IMR-90 (cell line): ENCODE results near the gene ACSS3. TPM values are rescaled to one million over a fixed set of nuclear protein-coding genes. Genes with fewer than 3 reads are reported as not detected.

ENCODE experiments used
- ATAC-seq: fragments of 200-7000 bp; cut with Tn5 transposase; 2 replicates; pipeline ENCODE4 v1.9.1; 2020; ENCODE audit warnings: low read depth, mild to moderate bottlenecking, moderate library complexity
- BruUV-seq: library from RNA; stranded (reverse); fragments of 400-500 nt; replicated peaks from 2 replicates; lab custom pipeline; 2021; lab: Mats Ljungman, UMichigan
- CTCF ChIA-PET: fragments of 300-600 bp; formaldehyde crosslinking; extraction: SDS; loops from one replicate; lab custom pipeline; 2021; ENCODE audit warnings: antibody characterized with exemption; lab: Yijun Ruan, JAX
- POLR2A ChIA-PET: fragments of 300-600 bp; sonication (Branson Sonifier 250); formaldehyde crosslinking; loops from one replicate; lab custom pipeline; 2022; ENCODE audit warnings: antibody characterized with exemption; ENCODE audit not compliant: unreplicated experiment; lab: Charles Lee
- DNase-seq: peaks from one replicate; pipeline ENCODE4 v3.0.0; 2013
- H2AFZ ChIP-seq: replicated peaks from 2 replicates; pipeline ENCODE3; 2013; ENCODE audit warnings: low read length, mild to moderate bottlenecking; ENCODE audit not compliant: poor library complexity
- H2AK5ac ChIP-seq: 2 replicates; pipeline ENCODE4 v1.6.1; 2013; ENCODE audit warnings: low read depth, low read length, inconsistent platforms
- H2AK9ac ChIP-seq: replicated peaks from 2 replicates; pipeline ENCODE3; 2013; ENCODE audit warnings: mild to moderate bottlenecking, low read depth, low read length, moderate library complexity; ENCODE audit not compliant: poor library complexity
- H2BK120ac ChIP-seq: 2 replicates; pipeline ENCODE4 v1.6.1; 2013; ENCODE audit warnings: low read depth, low read length, inconsistent platforms
- H2BK15ac ChIP-seq: 3 replicates; pipeline ENCODE4 v1.6.1; 2013; ENCODE audit warnings: low read depth, low read length, inconsistent platforms
- H2BK20ac ChIP-seq: 2 replicates; pipeline ENCODE4 v1.6.1; 2013; ENCODE audit warnings: low read depth, mild to moderate bottlenecking, inconsistent platforms, low read length, moderate library complexity
- H2BK5ac ChIP-seq: 2 replicates; pipeline ENCODE4 v1.6.1; 2013; ENCODE audit warnings: mild to moderate bottlenecking, low read depth, low read length, inconsistent platforms; ENCODE audit not compliant: poor library complexity, severe bottlenecking
- H3K14ac ChIP-seq: replicated peaks from 2 replicates; pipeline ENCODE4 v1.6.1; 2013; ENCODE audit warnings: low read depth, low read length, inconsistent platforms
- H3K18ac ChIP-seq: 2 replicates; pipeline ENCODE4 v1.6.1; 2013; ENCODE audit warnings: low read depth, low read length, control low read depth
- H3K23ac ChIP-seq: 2 replicates; pipeline ENCODE4 v1.6.1; 2013; ENCODE audit warnings: low read depth, low read length, inconsistent platforms
- H3K27ac ChIP-seq: 2 replicates; pipeline ENCODE4 v1.5.1; 2013; ENCODE audit warnings: mild to moderate bottlenecking, control low read depth, low read length; ENCODE audit not compliant: insufficient read depth
- H3K27me3 ChIP-seq: 2 replicates; pipeline ENCODE4 v1.6.1; 2013; ENCODE audit warnings: low read length; ENCODE audit not compliant: control insufficient read depth, insufficient read depth
- H3K36me3 ChIP-seq: 2 replicates; pipeline ENCODE4 v1.6.1; 2013; ENCODE audit warnings: low read length, mixed read lengths; ENCODE audit not compliant: control insufficient read depth, insufficient read depth
- H3K4ac ChIP-seq: 2 replicates; pipeline ENCODE4 v1.6.1; 2013; ENCODE audit warnings: low read depth, low read length, inconsistent platforms
- H3K4me1 ChIP-seq: 2 replicates; pipeline ENCODE4 v1.6.1; 2013; ENCODE audit warnings: low read length, mixed read lengths; ENCODE audit not compliant: control insufficient read depth, insufficient read depth
- H3K4me2 ChIP-seq: 2 replicates; pipeline ENCODE4 v1.6.1; 2013; ENCODE audit warnings: low read depth, mild to moderate bottlenecking, control low read depth, low read length, moderate library complexity
- H3K4me3 ChIP-seq: 2 replicates; pipeline ENCODE4 v1.5.1; 2013; ENCODE audit warnings: low read depth, mild to moderate bottlenecking, control low read depth, low read length, moderate library complexity; ENCODE audit not compliant: insufficient read depth
- H3K56ac ChIP-seq: 2 replicates; pipeline ENCODE4 v1.6.1; 2013; ENCODE audit warnings: low read length, inconsistent platforms; ENCODE audit not compliant: insufficient read depth; ENCODE audit errors: extremely low read depth
- H3K79me1 ChIP-seq, 2 experiments: 2 replicates each; pipeline ENCODE4 v1.6.1; 2013; ENCODE audit warnings: low read length in 2 of 2, inconsistent platforms in 1 of 2, low read depth in 1 of 2
- H3K9ac ChIP-seq: 2 replicates; pipeline ENCODE4 v1.6.1; 2013; ENCODE audit warnings: low read depth, low read length, control low read depth
- H3K9me1 ChIP-seq: 2 replicates; pipeline ENCODE4 v1.6.1; 2013; ENCODE audit warnings: low read length, inconsistent platforms; ENCODE audit not compliant: insufficient read depth
- H3K9me3 ChIP-seq: 2 replicates; pipeline ENCODE4 v1.6.1; 2013; ENCODE audit warnings: low read length; ENCODE audit not compliant: control insufficient read depth, insufficient read depth
- H4K20me1 ChIP-seq: 2 replicates; pipeline ENCODE4 v1.6.1; 2013; ENCODE audit warnings: low read length, inconsistent platforms; ENCODE audit not compliant: insufficient read depth
- H4K5ac ChIP-seq: 2 replicates; pipeline ENCODE4 v1.6.1; 2013; ENCODE audit warnings: mild to moderate bottlenecking, low read depth, low read length, control low read depth
- H4K8ac ChIP-seq, 2 experiments: 2 replicates each; pipeline ENCODE4 v1.6.1; 2013; ENCODE audit warnings: low read depth in 2 of 2, low read length in 2 of 2, control low read depth in 1 of 2, inconsistent platforms in 1 of 2
- H4K91ac ChIP-seq: 2 replicates; pipeline ENCODE4 v1.6.1; 2013; ENCODE audit warnings: low read depth, low read length, inconsistent platforms; ENCODE audit not compliant: insufficient read depth
- BHLHE40 ChIP-seq: fragments of 150-350 bp; IDR thresholded peaks from 2 replicates; pipeline ENCODE4 v1.6.1; 2016; ENCODE audit warnings: mild to moderate bottlenecking, low read depth, low read length
- CHD1 ChIP-seq: IDR thresholded peaks from 2 replicates; pipeline ENCODE4 v1.6.1; 2012; ENCODE audit warnings: low read depth, low read length, improper control_type of control experiment
- MAFK ChIP-seq: IDR thresholded peaks from 2 replicates; pipeline ENCODE4 v1.6.1; 2012; ENCODE audit warnings: low read depth, low read length, improper control_type of control experiment
- dilution Hi-C: fragments of 300-500 bp; cut with HindIII; formaldehyde crosslinking; loops from one replicate; pipeline ENCODE4 v1.14.3; 2018; ENCODE audit warnings: low sequenced_read_pairs; ENCODE audit not compliant: unreplicated experiment
- in situ Hi-C: fragments of 300-500 bp; cut with MboI; formaldehyde crosslinking; loops from 3 replicates; pipeline ENCODE4 v1.14.3; 2019; ENCODE audit warnings: low sequenced_read_pairs, inconsistent platforms, mixed read lengths
- intact Hi-C: fragments of 100-400 bp; cut with micrococcal nuclease; formaldehyde crosslinking; loops from 2 replicates; pipeline ENCODE4 v1.10.0; 2022
- polyA plus RNA-seq, 3 experiments: library from polyadenylated mRNA; depleted of rRNA; stranded (reverse); fragments of >200 nt; gene quantifications; 2 replicates each; pipeline ENCODE4 v1.2.3, GENCODE V29; 2012; ENCODE audit warnings: low replicate concordance in 1 of 3
- total RNA-seq: library from RNA; depleted of rRNA; stranded (reverse); fragments of >200 nt; gene quantifications from 2 replicates; pipeline ENCODE4 v1.2.3, GENCODE V29; 2012
- TF ChIP-seq, protein P1 (sequence below): fragments of 150-350 bp; IDR thresholded peaks from 2 replicates; pipeline ENCODE4 v1.6.1; 2017; ENCODE audit warnings: mild to moderate bottlenecking, antibody characterized with exemption, low read length, low read depth

The ACSS3 gene
- total and polyA plus RNA-seq, 2 of the 4 experiments (the other 2 are of a cell fraction): 0.84 to 2.0 TPM

DNA sequence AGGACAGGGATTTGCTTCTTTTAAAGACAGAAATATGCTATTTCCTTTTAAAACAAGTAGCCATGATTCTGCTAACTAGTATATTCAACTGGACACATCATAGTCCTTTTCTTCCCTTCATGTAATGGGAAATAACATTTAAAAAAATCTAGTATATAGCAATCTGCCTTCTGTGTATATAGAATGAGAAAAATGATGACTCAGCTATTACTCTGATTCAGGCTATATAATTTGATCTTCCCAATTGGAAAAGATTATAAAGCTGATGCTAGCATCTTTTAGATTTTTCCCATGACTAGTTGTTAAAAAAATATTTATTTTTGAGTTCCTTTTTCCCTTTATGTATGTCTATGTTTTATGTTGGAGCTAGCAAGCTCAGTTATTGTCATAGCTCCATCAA lies 86.9 kb downstream of the ACSS3 start:
- Histone ChIP-seq H2BK120ac (no peak overlapping the region), H4K91ac (no peak overlapping the region), H3K36me3 (no peaks in the 10 kb centered on the region), H2BK15ac (no peak overlapping the region), H3K4me3 (no peak overlapping the region), H3K18ac (no peak overlapping the region), H3K14ac (no peak overlapping the region), H3K56ac (no peak overlapping the region), H3K4me2 (no peak overlapping the region), H2AK9ac (no peak overlapping the region), H3K9ac (no peak overlapping the region), H3K9me1 (no peaks in the 10 kb centered on the region), H2AK5ac (no peak overlapping the region), H4K8ac (no peak overlapping the region), H3K27ac (no peak overlapping the region), H3K27me3 (no peaks in the 10 kb centered on the region), H2AFZ (no peak overlapping the region), H3K23ac (no peak overlapping the region), H3K9me3 (no peaks in the 10 kb centered on the region), H3K4ac (no peak overlapping the region), H4K20me1 (no peaks in the 10 kb centered on the region), H2BK5ac (no peak overlapping the region), H3K79me1 (no peaks in the 10 kb centered on the region), H2BK20ac (no peak overlapping the region), H4K5ac (no peak overlapping the region), H3K4me1 (no peaks in the 10 kb centered on the region)
- TF ChIP-seq CHD1 (no peak), MAFK (peak; percentile 100), BHLHE40 (no peak)
- TF ChIP-seq, protein P1, sequence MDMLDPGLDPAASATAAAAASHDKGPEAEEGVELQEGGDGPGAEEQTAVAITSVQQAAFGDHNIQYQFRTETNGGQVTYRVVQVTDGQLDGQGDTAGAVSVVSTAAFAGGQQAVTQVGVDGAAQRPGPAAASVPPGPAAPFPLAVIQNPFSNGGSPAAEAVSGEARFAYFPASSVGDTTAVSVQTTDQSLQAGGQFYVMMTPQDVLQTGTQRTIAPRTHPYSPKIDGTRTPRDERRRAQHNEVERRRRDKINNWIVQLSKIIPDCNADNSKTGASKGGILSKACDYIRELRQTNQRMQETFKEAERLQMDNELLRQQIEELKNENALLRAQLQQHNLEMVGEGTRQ: no peak
- ChIA-PET CTCF (no interaction called here), POLR2A (no interaction called here)
- intact Hi-C loops: no loop called here
- ATAC-seq (no peak), DNase-seq (no peak)
- in situ Hi-C loops: no loop called here
- dilution Hi-C loops: no loop called here
- no TSS peak for BruUV-seq
